ENCODE results near the gene VPS35L.
"Not testable (repeated sequence)": the region's sequence is repeated elsewhere in the genome, so short reads cannot be mapped to it uniquely, and the experiment has no call there.

VPS35L gene

DNA sequence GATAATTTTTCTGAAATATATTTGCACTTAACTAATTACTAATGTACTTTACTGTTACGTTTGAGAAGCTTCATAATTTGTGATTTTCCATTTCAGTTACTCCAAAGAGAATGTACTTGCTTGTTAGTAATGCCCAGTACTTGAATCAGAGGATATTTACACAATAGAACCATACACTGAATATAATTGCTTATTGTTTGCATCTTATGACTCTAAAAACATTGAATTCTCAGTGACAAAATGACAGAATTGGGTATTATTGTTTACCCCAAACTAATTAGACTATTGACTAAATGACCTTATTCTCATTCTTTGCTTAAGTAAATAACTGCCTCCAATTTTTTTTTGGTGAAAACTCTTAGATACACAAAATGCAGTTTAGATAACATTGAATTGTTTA is 22.9 kb upstream of the VPS35L start:
- DNase-seq: no peak

DNA sequence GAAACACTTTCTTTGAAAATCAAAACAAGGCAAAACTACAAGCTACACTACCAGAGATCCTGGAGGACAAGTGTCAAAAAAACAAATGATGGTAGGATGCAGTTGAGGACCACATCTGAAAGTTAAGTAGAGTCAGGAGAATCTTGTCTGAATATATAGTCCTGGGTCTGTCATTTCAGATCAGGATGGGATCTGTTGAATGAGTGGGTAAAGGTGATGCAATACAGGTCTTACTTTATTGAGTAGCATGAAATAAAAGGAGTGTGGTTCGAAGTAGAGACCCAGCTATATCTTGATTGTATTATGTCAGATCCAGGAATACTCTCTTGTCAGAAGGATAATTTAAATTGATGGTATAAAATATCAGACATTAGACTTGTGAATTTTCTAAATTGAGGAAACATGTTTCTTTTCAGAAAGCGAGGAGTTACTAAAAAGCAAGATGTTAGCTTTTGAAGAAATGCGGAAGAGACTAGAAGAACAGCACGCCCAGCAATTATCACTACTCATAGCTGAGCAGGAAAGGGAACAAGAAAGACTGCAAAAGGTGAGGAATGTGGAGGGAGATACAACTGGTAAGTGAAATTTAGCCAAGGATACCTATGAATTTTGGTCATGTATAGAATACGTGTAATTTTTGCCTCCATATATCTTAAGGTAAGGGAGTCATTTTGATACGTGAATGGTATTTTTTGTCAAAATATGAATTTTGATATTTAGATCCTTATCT is 15.1 kb upstream of the VPS35L start:
- DNase-seq: no peak

DNA sequence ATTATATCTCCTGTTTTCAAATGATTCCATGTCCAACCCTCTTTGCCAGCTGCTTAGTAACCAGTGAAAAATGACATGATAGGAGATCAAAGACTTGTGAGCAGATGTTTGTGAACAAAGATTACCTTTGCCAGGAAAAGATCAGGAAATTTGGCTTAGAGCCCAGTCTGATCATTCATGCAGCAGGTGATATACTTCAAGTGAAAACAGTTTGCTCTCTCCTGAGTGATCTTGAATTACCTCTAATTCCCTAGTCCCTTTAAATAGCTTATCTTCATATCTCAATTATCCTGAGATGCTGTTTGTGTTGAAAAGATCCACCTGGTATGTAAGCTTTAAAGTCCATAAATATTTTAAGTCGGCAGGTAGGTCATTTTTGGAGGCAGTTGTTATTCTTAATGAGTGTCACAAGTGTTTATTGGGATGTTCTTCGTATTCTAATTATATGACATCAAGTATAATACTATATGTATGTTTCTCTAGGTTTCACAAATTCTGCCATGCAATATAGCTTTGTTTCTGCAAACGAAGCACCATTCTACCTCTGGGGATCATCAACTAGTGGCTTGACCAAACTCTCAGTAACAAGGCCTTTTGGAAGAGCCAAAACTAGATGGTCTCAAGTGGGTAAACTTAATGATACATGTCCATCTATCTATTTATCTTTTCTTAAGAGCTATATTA is 13.2 kb upstream of the VPS35L start:
- DNase-seq: peak; percentile 82

DNA sequence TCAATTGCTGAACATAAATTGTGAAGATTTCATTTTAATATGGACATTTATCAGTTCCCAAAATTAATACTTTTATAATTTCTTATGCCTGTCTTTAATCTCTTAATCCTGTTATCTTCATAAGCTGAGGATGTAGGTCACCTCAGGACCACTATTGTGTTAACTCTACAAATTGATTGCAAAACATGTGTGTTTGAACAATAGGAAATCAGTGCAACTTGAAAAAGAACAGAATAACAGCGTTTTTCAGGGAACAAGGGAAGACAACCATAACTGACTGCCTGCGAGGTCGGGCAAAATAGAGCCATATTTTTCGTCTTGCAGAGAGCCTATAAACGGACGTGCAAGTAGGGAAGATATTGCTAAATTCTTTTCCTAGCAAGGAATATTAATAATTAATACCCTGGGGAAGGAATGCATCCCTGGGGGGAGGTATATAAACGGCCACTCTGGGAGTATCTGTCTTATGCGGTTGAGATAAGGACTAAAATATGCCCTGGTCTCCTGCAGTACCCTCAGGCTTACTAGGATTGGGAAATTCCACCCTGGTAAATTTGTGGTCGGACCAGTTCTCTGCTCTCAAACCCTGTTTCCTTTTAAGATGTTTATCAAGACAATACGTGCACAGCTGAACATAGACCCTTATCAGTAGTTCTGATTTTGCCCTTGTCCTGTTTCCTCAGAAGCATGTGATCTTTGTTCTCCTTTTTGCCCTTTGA is 12.1 kb upstream of the VPS35L start:
- DNase-seq: not testable (repeated sequence)

DNA sequence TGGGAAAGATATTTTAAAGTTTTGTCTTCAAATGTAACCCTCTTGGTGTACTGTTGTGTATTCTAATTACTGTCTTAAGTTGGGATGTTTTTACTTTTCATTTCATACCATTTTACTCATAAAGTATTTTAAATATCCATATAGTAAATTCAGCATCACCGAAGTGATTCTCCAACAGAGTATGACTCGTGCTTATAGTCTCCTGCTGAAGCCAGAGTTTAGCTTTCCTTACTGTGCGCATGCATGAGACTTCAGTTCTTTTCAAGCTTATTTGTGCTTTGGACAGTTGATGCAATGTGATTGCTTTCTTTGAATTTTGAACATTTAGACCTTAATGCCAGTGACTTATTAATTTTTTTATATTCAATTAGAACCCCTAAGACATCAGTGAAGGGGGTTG is 7.4 kb upstream of the VPS35L start:
- DNase-seq: no peak

DNA sequence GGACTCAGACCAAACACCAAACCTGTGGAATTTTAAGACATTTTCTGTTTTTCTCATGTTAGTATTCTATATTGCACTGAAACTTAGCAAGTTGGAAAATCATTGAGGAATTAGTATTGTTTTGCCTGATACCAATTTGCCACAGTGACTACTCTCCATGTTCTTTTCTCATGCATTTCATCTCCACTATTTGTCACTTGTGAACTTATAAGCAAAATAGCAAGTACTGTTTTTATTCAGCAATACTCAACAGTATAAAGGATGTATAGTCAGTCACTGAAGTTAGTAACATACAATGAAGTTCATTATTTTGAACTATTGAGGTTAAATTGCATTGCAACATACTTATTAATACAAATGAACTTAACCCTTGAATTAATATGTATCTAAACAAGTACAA is 5.8 kb upstream of the VPS35L start:
- DNase-seq: no peak

DNA sequence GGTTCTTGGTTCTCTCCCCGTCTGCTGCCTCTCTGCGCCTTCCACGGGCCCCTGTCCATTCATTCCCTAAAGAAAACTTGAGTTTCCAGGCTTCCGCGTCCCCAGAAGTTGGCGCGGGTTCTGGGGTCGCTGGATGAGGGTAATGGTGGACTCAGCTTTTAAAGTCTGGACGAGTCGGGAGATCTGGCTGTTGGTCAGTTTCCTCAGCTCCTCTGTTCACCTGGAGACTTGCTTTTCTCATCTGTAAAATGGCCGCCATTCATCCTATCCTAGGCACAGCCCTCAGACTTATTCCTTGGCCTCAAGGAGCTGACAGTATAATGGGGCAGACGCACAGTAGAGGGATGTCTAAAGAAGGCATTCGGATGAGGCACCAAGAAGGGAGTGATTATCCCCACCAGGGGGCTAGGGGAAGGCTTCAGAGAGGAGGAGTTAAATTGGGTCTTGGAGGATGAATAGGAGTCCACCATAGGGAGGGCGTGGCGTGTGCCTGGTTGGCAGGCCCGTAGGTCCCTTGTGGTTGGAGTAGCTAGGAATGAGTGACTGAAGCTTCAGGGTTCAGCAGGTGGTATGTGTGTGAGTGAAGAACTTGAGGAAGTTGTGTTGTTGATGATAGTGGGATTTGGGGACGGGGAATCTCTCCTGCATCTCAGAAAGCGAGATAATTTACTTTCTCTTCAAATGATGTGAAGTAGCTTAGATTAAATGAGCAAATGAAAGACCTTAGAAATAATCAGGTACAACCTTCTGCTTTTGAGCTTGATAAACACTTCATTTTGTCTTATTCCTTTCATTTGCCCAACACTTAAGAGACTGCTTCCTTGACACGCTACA is 652 bp downstream of the VPS35L start:
- no peak for DNase-seq

DNA sequence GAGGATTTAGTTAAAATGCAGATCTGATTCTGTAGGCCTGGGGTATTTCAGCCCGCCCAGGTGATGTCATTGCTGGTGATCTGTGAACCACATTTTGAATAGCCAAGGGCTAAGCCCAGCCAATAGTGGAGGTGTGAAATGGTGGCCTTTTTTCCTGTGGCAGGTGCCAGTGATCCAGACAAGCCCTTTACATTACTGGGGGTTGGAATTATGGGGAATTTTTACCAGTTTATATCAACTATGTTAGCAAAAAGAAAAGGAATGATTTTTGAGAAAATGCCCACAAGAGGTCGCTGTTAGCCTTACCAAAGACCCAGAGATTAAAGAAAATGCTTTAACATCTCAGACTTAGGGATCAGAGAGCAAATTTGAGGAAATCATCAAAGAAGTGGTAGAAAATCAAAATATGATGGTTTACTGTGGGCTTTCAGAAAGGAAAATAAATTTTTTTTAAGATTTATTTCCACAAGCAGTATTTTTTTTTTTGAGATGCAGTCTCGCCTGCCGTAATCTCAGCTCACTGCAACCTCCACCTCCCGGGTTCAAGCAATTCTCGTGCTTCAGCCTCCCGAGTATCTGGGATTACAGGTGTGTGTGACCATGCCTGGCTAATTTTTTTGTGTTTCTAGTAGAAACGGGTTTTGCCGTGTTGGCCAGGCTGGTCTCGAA is 3.9 kb downstream of the VPS35L start:
- DNase-seq: peak; percentile 34

DNA sequence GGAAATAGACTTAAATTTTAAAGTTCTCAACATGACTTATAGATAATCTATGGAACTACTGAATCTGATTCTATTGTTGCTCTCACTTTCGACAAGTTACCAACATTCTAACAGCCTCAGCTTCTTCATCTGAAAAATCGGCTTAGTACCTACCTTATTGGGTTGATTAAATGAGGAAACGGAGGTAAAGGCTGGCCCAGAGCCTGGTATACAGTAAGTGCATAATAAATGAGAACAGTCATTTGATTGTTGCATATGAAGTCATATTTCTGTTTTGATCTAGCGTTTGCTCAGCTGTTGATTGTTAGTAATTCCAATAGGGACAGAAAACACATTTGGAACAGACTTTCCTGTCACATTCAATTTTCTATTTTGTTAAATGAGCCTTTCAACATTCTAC is 4.6 kb downstream of the VPS35L start:
- DNase-seq: no peak

DNA sequence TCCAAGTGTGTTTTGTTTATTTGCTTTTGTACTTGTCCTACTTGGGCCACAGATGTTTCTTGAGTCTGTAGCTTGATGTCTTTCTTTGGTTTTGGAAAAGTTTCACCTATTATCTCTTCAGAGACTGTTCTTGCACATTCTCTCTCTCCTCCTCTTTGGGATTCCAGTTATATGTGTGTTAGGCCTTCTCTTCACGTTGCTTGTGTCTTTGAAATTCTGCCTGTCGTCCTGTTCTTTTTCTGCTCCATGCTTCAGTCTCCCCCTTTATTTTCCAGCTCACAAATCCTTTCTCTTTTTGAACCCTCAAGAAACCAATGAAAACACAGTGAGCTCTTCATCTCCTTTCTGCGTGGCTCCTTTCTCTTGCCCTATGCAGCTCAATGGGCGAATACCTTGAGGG is 7.9 kb downstream of the VPS35L start:
- DNase-seq: no peak

DNA sequence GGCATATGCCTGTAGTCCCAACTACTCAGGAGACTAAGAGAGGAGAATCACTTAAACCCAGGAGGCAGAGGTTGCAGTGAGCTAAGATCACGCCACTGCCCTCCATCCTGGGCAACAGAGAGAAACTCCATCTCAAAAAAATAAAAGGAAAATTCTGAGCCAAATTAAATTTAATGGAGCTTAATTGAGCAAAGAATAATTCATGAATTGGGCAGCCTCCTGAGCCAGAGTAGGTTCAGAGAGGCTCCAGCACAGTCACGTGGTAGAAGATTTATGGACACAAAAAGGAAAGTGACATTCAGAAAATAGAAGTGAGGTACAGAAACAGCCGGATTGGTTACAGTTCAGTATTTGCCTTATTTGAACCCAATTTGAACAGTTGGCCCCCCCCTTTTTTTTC is 10.9 kb downstream of the VPS35L start:
- DNase-seq: no peak

DNA sequence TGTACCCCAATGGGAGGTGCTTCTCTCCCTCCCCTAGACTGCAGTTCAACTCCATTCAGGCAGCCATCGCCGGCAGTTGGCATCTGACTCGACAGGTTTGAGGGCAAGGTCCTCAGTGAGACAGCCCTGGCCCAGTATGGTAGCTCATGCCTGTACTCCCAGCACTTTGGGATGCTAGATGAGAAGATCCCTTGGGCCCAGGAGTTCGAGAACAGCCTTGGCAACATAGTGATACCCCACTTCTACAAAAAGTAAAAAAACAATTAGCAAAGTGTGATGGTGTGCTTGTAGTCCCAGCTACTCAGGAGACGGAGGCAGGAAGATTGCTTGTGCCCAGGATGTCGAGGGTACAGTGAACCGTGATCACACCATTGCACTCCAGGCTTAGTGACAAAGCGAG is 12.1 kb downstream of the VPS35L start:
- no peak for DNase-seq

DNA sequence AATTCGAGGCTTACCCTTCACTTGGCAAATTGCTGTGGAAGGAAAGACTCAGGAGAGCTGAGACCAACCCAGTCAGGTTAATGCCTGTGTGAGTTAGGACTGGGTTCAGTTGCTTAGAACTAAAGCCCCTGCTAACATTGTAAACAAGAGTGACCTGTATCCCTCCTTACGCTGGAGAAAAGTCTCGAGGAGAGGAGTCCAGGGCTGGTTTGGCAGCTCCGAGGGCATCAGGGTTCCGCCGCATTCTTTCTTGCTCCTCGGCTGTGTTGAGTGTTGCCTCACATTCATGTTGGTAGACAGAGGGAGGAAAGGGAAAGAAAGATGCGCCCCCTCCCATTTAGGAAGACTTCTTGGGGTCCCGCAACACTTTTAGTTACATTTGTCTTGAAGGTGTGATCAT is 18.5 kb downstream of the VPS35L start:
- no peak for DNase-seq

DNA sequence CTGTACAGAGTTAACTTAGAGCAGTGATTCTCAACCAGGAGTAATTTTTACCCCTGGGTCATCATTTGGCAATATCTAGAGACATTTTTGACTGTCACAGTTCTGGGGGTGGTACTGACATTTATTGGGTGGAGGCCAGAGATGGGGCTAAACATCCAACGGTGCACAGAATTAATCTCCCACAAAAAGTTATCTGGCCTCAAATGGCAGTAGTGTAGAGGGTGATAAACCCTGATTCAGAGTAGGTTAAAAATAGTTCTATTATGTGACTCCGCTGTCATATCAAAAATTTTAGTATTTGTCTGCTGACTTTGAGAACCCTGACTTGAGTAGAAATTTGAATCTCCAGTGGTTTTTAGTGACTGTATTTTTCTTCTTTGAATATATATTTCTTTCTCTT is 19.1 kb downstream of the VPS35L start:
- DNase-seq: no peak

DNA sequence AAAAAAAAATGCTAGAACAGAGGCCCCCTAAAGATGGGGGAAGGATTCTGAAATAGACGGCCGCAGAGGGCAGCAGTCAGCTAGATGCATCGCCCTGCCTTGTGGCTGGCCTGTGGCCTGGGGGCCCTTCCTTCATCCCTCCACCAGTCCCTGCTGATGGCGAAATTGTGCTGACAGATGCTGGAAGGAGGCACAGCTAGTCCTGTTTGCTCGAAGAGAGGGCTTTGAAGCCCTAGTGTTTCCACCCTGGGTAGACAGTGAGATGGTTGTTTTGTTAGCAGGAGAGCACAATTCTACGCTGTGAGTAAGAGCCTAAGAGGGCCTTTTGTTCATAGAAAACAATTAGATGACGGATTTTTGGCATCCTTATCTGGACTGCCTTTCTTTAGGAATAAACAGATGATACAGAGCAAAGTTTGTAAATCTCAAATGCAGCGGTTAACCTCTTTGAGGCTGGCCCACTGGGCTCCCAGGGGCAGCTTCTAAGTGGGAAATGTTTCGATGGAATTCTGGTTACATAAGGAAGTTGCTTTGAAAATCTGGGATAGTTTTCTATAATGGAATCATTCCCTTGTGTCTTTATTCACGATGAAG is 23.0 kb downstream of the VPS35L start:
- no peak for DNase-seq

DNA sequence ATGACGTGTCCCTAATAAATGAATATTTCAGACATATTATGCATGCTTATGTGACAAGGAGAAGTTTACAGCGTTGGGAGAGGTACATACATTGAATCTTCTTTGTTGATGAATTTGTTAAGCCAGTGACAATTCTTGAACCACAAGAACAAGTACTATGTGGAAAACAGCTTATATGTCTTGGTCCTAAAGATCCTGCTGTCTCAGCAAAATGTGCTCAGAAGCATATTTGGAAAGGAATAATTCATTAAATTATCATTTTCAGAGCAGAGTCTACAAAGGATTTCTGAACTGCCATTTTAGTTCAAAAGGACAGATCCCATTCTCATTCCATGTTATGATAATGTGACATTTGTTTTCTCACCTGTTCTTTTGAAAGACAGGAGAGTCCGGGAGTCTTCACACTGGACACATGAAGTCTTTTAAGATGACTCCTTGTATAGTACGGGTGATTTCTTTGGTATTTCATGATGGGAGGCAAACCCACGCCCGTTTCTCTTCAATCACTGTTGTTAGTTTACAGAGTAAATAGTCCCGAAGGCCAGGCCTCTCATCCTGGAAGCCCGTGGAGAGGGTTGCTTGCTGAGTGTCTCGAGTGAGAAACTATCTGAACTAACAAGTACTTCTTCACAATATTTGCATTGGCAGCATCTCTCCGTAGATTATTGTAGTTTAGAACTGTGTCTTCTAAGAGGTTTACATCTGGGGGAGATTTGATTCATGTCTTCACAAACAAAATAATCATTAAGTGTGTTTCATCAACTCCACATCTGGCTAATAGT is 26.7 kb downstream of the VPS35L start:
- no peak for DNase-seq

DNA sequence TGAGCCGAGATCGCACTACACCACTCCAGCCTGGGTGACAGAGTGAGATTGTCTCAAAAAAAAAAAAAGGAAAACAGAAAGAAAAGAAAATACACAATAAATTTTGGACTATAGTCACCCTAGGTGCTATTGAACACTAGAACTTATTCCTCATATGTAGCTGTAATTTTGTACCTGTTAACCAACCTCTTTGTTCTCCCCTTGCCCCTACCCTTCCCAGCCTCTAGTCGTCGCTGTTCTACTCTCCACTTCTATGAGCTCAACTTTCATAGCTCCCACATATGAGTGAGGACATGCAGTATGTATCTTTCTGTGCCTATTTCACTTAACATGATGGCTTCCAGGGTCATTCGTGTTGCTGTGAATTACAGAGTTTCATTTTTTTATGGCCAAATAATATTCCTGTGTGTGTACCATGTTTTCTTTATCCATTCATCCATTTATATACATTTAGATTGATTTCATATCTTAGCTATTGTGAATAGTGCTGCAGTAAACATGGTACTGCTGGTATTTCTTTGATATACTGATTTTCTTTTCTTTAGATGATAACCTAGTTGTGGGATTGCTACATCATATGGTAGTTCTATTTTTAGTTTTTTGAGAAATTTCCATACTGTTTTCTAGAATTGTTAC is 28.3 kb downstream of the VPS35L start:
- DNase-seq: peak; percentile 55

DNA sequence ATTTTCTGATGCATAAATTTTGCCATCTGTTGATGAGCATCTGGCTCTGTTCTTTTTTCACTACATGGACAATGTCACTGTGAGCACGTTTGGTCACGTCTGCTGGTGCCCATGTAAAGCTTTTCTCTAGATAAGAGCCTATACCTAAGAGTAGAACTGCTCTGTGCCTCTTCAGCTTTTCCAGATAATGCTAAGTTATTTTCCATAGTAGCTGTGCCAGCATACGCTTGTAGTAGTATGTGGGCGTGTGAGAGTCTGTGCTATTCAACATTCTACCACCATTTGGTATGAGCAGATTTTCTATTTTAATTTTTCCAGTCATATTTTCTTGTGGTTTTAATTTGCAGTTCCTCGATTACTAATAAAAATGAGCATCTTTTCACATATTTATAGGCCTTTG is 33.2 kb downstream of the VPS35L start:
- no peak for DNase-seq

DNA sequence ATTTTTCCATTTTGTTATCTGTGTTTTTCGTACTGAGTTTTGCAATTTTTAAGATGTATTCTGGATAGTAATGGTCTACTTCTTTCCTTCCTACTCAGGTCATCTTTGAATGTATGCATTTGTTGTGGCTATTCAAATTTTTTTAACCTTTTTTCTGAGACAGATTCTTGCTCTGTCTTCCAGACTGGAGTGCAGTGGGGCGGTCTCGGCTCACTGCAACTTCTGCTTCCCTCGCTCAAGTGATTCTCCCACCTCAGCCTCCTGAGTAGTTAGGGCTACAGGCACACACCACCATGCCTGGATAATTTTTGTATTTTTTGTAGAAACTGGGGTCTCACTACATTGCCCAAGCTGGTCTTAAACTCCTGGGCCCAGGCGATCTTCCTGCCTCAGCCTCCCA is 33.6 kb downstream of the VPS35L start:
- DNase-seq: no peak

DNA sequence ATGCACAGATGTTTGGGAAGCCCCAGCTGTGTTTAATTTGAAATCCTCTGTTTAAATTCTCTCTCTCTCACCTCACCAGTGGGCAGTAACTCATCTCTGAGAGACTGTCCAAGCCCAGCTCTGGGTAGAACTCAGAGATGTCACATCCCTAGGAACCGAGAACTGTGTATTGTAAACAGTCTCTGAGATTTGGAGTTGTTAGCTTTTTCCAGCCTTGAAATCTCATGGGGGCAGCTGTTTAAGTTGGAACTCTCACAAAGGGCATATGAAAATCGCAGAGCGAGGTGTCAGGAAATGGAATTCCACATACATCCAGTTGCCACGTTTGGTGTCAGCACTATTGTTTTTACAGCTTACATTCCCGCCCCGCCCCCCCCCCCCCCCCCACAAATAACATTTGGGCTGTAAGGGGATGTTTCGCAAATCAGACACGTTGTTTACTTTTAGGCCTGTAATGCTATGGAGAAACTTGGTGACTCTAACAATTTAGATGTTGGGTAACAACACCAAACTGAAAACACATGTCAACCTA is 34.3 kb downstream of the VPS35L start:
- DNase-seq: no peak
